Liver (tissue), 3 donors: Measurements from ENCODE around the gene CFAP100.

Source experiments
- CTCF ChIP-seq: fragments of 150-350 bp; IDR thresholded peaks from 2 replicates; pipeline ENCODE4 v1.5.1; 2017; ENCODE audit warnings: improper control_type of control experiment, low read depth, low read length; ENCODE audit not compliant: missing input control
- EGR1 ChIP-seq, 2 donors: IDR thresholded peaks; 2 replicates each; pipeline ENCODE4 v1.6.1; 2016 to 2018; ENCODE audit warnings: antibody characterized with exemption in 2 of 2, low read depth in 2 of 2
- MAX ChIP-seq: IDR thresholded peaks from 2 replicates; pipeline ENCODE4 v1.6.1; 2016; ENCODE audit warnings: antibody characterized with exemption
- NR2F2 ChIP-seq: IDR thresholded peaks from 2 replicates; pipeline ENCODE4 v1.6.1; 2016; ENCODE audit warnings: antibody characterized with exemption
- SP1 ChIP-seq: IDR thresholded peaks from 2 replicates; pipeline ENCODE4 v1.6.1; 2018; ENCODE audit warnings: antibody characterized with exemption, mild to moderate bottlenecking
- TAF1 ChIP-seq: conservative IDR thresholded peaks from 2 replicates; pipeline ENCODE4 v1.6.1; 2016; ENCODE audit warnings: antibody characterized with exemption, mild to moderate bottlenecking
- YY1 ChIP-seq: IDR thresholded peaks from 2 replicates; pipeline ENCODE4 v1.6.1; 2016; ENCODE audit warnings: antibody characterized with exemption, mild to moderate bottlenecking
- TF ChIP-seq, protein P1 (sequence below): IDR thresholded peaks from 2 replicates; pipeline ENCODE4 v1.6.1; 2016; ENCODE audit warnings: antibody characterized with exemption, mild to moderate bottlenecking
- donor health status: healthy.
- donor health status: healthy.

DNA sequence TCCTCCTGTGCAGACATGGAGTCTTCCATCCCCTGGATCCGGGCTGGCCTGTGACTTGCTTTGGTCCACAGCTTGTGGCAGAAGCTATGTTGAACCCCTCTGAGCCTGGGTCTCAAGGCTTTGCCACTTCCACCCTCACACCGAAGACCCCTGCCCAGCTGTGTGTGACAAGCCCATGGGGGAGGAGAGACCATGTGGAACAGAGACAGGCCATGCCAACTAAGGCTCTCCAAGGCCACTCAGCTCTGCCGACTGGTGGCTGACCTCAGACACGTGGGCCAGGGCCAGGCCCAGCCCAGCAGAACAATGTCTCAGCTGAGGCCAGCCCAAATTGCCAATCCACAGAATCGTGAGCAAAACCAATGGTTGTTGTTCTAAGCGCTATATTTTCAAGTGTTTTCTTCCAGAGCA, 16.4 kb upstream of the CFAP100 start:
- TF ChIP-seq MAX (no peak), SP1 (no peak), CTCF (no peak), NR2F2 (no peak), TAF1 (no peak), YY1 (no peak), EGR1 (IDR thresholded peaks at IDR 0.05; ENCODE audit: low read depth in 2 of 2) (no peak)
- TF ChIP-seq, protein P1, sequence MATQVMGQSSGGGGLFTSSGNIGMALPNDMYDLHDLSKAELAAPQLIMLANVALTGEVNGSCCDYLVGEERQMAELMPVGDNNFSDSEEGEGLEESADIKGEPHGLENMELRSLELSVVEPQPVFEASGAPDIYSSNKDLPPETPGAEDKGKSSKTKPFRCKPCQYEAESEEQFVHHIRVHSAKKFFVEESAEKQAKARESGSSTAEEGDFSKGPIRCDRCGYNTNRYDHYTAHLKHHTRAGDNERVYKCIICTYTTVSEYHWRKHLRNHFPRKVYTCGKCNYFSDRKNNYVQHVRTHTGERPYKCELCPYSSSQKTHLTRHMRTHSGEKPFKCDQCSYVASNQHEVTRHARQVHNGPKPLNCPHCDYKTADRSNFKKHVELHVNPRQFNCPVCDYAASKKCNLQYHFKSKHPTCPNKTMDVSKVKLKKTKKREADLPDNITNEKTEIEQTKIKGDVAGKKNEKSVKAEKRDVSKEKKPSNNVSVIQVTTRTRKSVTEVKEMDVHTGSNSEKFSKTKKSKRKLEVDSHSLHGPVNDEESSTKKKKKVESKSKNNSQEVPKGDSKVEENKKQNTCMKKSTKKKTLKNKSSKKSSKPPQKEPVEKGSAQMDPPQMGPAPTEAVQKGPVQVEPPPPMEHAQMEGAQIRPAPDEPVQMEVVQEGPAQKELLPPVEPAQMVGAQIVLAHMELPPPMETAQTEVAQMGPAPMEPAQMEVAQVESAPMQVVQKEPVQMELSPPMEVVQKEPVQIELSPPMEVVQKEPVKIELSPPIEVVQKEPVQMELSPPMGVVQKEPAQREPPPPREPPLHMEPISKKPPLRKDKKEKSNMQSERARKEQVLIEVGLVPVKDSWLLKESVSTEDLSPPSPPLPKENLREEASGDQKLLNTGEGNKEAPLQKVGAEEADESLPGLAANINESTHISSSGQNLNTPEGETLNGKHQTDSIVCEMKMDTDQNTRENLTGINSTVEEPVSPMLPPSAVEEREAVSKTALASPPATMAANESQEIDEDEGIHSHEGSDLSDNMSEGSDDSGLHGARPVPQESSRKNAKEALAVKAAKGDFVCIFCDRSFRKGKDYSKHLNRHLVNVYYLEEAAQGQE = no peak
